ENCODE results near the gene AAR2.

The AAR2 gene

GRCh38 chr20:36262440-36262839 is 26.2 kb downstream of the AAR2 start:
- no peak for DNase-seq

- no peak for DNase-seq
These were observed 28.4 kb downstream of the AAR2 start for GRCh38 chr20:36264426-36265246.

GRCh38 chr20:36266189-36266588 is 29.9 kb downstream of the AAR2 start:
- no peak for DNase-seq

- no peak for DNase-seq
These were observed 31.5 kb downstream of the AAR2 start for GRCh38 chr20:36267605-36268381.

- no peak for DNase-seq
These were observed 32.4 kb downstream of the AAR2 start for GRCh38 chr20:36268440-36269342.

- no peak for DNase-seq
These were observed 33.2 kb downstream of the AAR2 start for GRCh38 chr20:36269507-36269906.

GRCh38 chr20:36270744-36271638 is 34.7 kb downstream of the AAR2 start:
- no peak for DNase-seq

GRCh38 chr20:36271639-36272546 is 35.6 kb downstream of the AAR2 start:
- DNase-seq = no peak

- no peak for DNase-seq
These were observed 36.4 kb downstream of the AAR2 start for GRCh38 chr20:36272547-36273220.

GRCh38 chr20:36273414-36274180 is 37.3 kb downstream of the AAR2 start:
- DNase-seq = no peak

- DNase-seq = no peak
These were observed 38.0 kb downstream of the AAR2 start for GRCh38 chr20:36274181-36274841.

GRCh38 chr20:36275011-36275410 is 38.7 kb downstream of the AAR2 start:
- DNase-seq = no peak

GRCh38 chr20:36275441-36276189 is 39.3 kb downstream of the AAR2 start:
- DNase-seq = no peak

GRCh38 chr20:36277546-36277945 is 41.3 kb downstream of the AAR2 start:
- DNase-seq = no peak

- no peak for DNase-seq
These were observed 43.1 kb downstream of the AAR2 start for GRCh38 chr20:36279362-36279761.

- no peak for DNase-seq
These were observed 43.5 kb downstream of the AAR2 start for GRCh38 chr20:36279776-36280175.

GRCh38 chr20:36281785-36282380 is 45.6 kb downstream of the AAR2 start:
- DNase-seq = no peak

- no peak for DNase-seq
These were observed 48.5 kb downstream of the AAR2 start for GRCh38 chr20:36284751-36285150.
